Astrocyte (in vitro differentiated cells and primary cell): ENCODE measurements around the gene ABCA1. TPM values are rescaled to one million over a fixed set of nuclear protein-coding genes. Genes with fewer than 3 reads are reported as not detected.

ENCODE experiments used
- DNase-seq: peaks from one replicate; pipeline ENCODE4 v3.0.0-alpha.2; 2010; ENCODE audit warnings: low read depth
- FAIRE-seq: peaks from 2 replicates; lab custom pipeline; 2011; peaks lifted over from hg19 to GRCh38; lab: Jason Lieb, UNC
- H2AFZ ChIP-seq: 2 replicates; pipeline ENCODE4 v1.6.0; 2012; ENCODE audit warnings: low read depth, low read length, inconsistent platforms
- H3K27ac ChIP-seq: 2 replicates; pipeline ENCODE4 v1.5.1; 2011; ENCODE audit warnings: low read depth, low read length, inconsistent platforms
- H3K27me3 ChIP-seq: 2 replicates; pipeline ENCODE4 v1.6.0; 2011; ENCODE audit warnings: low read length, inconsistent platforms; ENCODE audit not compliant: insufficient read depth
- H3K36me3 ChIP-seq: 2 replicates; pipeline ENCODE4 v1.5.1; 2011; ENCODE audit warnings: low read length, inconsistent platforms; ENCODE audit not compliant: insufficient read depth
- H3K4me1 ChIP-seq: 2 replicates; pipeline ENCODE4 v1.5.1; 2011; ENCODE audit warnings: low read length, inconsistent platforms; ENCODE audit not compliant: insufficient read depth
- H3K4me2 ChIP-seq: 2 replicates; pipeline ENCODE4 v1.6.0; 2012; ENCODE audit warnings: low read length, inconsistent platforms
- H3K4me3 ChIP-seq: 2 replicates; pipeline ENCODE4 v1.5.1; 2011; ENCODE audit warnings: low read depth, mild to moderate bottlenecking, low read length, inconsistent platforms; ENCODE audit not compliant: insufficient read depth
- H3K79me2 ChIP-seq: 2 replicates; pipeline ENCODE4 v1.6.0; 2012; ENCODE audit warnings: mild to moderate bottlenecking, low read length, inconsistent platforms; ENCODE audit not compliant: insufficient read depth
- H3K9ac ChIP-seq: 2 replicates; pipeline ENCODE4 v1.6.0; 2012; ENCODE audit warnings: mild to moderate bottlenecking, low read length, inconsistent platforms
- H3K9me3 ChIP-seq: 2 replicates; pipeline ENCODE4 v1.5.1; 2012; ENCODE audit warnings: low read depth, mild to moderate bottlenecking, low read length, inconsistent platforms; ENCODE audit not compliant: insufficient read depth
- H4K20me1 ChIP-seq: 2 replicates; pipeline ENCODE4 v1.6.0; 2012; ENCODE audit warnings: low read length, inconsistent platforms; ENCODE audit not compliant: insufficient read depth
- H3K27ac Mint-ChIP-seq: one replicate; pipeline ENCODE4 v1.8.0; 2021; ENCODE audit warnings: mild to moderate bottlenecking, mixed read lengths; ENCODE audit not compliant: unreplicated experiment
- H3K27me3 Mint-ChIP-seq: one replicate; pipeline ENCODE4 v1.8.0; 2021; ENCODE audit warnings: low read depth, mixed read lengths; ENCODE audit not compliant: unreplicated experiment
- H3K36me3 Mint-ChIP-seq: one replicate; pipeline ENCODE4 v1.8.0; 2021; ENCODE audit warnings: low read depth, mixed read lengths; ENCODE audit not compliant: unreplicated experiment
- H3K4me1 Mint-ChIP-seq: one replicate; pipeline ENCODE4 v1.8.0; 2021; ENCODE audit warnings: low read depth, mixed read lengths; ENCODE audit not compliant: unreplicated experiment
- H3K4me3 Mint-ChIP-seq: one replicate; pipeline ENCODE4 v1.8.0; 2021; ENCODE audit warnings: mild to moderate bottlenecking, moderate library complexity, mixed read lengths; ENCODE audit not compliant: unreplicated experiment
- H3K9me3 Mint-ChIP-seq: one replicate; pipeline ENCODE4 v1.8.0; 2021; ENCODE audit warnings: mild to moderate bottlenecking, mixed read lengths; ENCODE audit not compliant: unreplicated experiment
- EZH2 ChIP-seq: IDR thresholded peaks from 2 replicates; pipeline ENCODE4 v1.6.1; 2012; ENCODE audit warnings: mild to moderate bottlenecking, low read length, inconsistent platforms; ENCODE audit not compliant: insufficient read depth
- total RNA-seq: library from RNA; stranded (reverse); gene quantifications from 2 replicates; pipeline ENCODE4 v1.2.1, GENCODE V29; 2021
- TF ChIP-seq, protein P1 (sequence below): IDR thresholded peaks from 2 replicates; pipeline ENCODE4 v1.5.1; 2011; ENCODE audit warnings: low read depth, mild to moderate bottlenecking, inconsistent platforms, low read length, moderate library complexity; ENCODE audit not compliant: insufficient read depth

ABCA1 gene
- total RNA-seq, 1 donor from 2014 or later, result 109 TPM

DNA sequence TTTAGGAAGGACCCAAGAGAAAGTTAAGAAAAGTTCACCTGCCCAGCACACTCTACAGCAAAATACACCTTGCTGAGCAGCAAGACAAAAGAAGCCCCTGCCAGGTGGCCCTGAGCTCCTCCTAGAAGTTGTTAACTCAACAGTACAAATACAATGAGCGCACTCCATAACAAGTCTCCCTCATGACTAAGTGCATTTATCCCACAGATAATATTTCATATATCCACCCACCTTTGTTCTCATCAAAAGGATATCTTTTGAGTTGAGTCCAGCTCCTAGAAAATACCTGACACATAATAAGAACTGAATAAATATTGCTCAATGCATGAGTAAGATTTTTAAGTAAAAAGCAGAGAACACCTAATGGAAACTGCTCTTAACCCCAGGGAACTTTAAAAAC, 73.3 kb downstream of the ABCA1 start:
- peaks cover 27% of the 10 kb centered on the region for H3K36me3 Mint-ChIP-seq
- H3K27ac Mint-ChIP-seq, result no peak overlapping the region
- no peak for FAIRE-seq
- Histone ChIP-seq H4K20me1 (peaks cover 49% of the 10 kb centered on the region), H3K4me3 (no peak overlapping the region), H3K27me3 (no peaks in the 10 kb centered on the region), H3K27ac (no peak overlapping the region), H2AFZ (no peak overlapping the region), H3K36me3 (peaks cover 22% of the 10 kb centered on the region), H3K9me3 (no peaks in the 10 kb centered on the region), H3K9ac (no peak overlapping the region), H3K4me1 (peaks cover 16% of the 10 kb centered on the region), H3K4me2 (no peak overlapping the region), H3K79me2 (peaks cover 3% of the 10 kb centered on the region)
- no peak for DNase-seq
- no peaks in the 10 kb centered on the region for H3K27me3 Mint-ChIP-seq
- peaks cover 36% of the 10 kb centered on the region for H3K4me1 Mint-ChIP-seq
- TF ChIP-seq, protein P1, sequence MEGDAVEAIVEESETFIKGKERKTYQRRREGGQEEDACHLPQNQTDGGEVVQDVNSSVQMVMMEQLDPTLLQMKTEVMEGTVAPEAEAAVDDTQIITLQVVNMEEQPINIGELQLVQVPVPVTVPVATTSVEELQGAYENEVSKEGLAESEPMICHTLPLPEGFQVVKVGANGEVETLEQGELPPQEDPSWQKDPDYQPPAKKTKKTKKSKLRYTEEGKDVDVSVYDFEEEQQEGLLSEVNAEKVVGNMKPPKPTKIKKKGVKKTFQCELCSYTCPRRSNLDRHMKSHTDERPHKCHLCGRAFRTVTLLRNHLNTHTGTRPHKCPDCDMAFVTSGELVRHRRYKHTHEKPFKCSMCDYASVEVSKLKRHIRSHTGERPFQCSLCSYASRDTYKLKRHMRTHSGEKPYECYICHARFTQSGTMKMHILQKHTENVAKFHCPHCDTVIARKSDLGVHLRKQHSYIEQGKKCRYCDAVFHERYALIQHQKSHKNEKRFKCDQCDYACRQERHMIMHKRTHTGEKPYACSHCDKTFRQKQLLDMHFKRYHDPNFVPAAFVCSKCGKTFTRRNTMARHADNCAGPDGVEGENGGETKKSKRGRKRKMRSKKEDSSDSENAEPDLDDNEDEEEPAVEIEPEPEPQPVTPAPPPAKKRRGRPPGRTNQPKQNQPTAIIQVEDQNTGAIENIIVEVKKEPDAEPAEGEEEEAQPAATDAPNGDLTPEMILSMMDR, result no peak
- no peak for TF ChIP-seq EZH2
- H3K4me3 Mint-ChIP-seq, result no peak overlapping the region
- no peaks in the 10 kb centered on the region for H3K9me3 Mint-ChIP-seq

DNA sequence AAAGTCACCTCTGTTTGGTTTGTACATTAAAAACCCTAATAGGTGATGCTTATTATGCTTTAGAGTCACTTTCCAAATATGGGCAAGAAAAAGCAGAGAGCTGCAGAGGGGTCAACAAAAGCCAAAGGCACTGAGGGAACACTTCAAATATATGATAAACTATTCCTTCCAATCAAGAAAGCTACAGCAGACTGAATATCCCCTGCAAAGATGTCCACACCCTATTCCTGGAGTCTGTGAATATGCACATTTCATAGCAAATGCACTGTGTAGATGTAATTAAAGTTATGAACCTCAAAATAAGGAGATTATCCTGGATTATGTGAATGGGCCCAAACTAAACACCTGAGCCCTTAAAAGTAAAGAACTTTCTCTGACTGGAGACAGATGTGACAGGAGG, 74.3 kb downstream of the ABCA1 start:
- Histone ChIP-seq H3K9ac (no peak overlapping the region), H4K20me1 (peaks cover 54% of the 10 kb centered on the region), H3K4me1 (peaks cover 16% of the 10 kb centered on the region), H3K79me2 (peaks cover 3% of the 10 kb centered on the region), H3K27me3 (no peaks in the 10 kb centered on the region), H3K4me3 (no peak overlapping the region), H3K4me2 (no peak overlapping the region), H2AFZ (no peak overlapping the region), H3K36me3 (peaks cover 22% of the 10 kb centered on the region), H3K27ac (no peak overlapping the region), H3K9me3 (no peaks in the 10 kb centered on the region)
- Mint-ChIP-seq H3K27ac (no peak overlapping the region), H3K4me3 (no peak overlapping the region), H3K27me3 (no peaks in the 10 kb centered on the region), H3K36me3 (peaks cover 31% of the 10 kb centered on the region), H3K4me1 (peaks cover 37% of the 10 kb centered on the region), H3K9me3 (no peaks in the 10 kb centered on the region)
- TF ChIP-seq, protein P1, result no peak
- TF ChIP-seq EZH2, result no peak
- FAIRE-seq, result no peak
- DNase-seq, result no peak

DNA sequence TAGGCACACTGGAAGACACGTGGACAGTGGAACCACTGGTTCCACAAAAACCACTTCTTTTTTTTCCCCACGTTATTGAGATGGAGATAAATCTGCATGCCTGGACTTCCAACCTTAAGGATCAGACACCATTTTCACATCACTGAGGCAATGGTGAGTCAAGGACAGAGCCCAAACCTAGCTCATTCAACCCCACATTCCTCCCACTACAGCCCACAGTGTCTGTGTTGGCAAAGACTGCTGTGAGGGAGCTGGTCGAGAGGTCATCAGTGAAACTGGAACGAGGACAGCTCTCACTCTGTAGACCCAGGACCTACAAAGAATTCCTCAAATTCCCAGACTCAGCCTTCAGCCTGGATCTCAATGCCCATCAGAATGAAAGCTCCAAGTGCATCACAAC, 74.8 kb downstream of the ABCA1 start:
- FAIRE-seq, result no peak

More for the DNA sequence above, 74.8 kb downstream of the ABCA1 start:
- Mint-ChIP-seq H3K27me3 (no peaks in the 10 kb centered on the region), H3K36me3 (peaks cover 27% of the 10 kb centered on the region), H3K4me3 (no peak overlapping the region), H3K27ac (no peak overlapping the region), H3K9me3 (no peaks in the 10 kb centered on the region), H3K4me1 (peaks cover 32% of the 10 kb centered on the region)
- H3K36me3 ChIP-seq, result peaks cover 22% of the 10 kb centered on the region
- H3K79me2 ChIP-seq, result peaks cover 3% of the 10 kb centered on the region
- H3K4me1 ChIP-seq, result peaks cover 13% of the 10 kb centered on the region
- no peak overlapping the region for H2AFZ ChIP-seq
- H3K9me3 ChIP-seq, result no peaks in the 10 kb centered on the region
- DNase-seq, result no peak
- H4K20me1 ChIP-seq, result peaks cover 58% of the 10 kb centered on the region
- no peak overlapping the region for H3K27ac ChIP-seq
- H3K4me2 ChIP-seq, result no peak overlapping the region
- no peak overlapping the region for H3K9ac ChIP-seq
- H3K27me3 ChIP-seq, result no peaks in the 10 kb centered on the region
- no peak overlapping the region for H3K4me3 ChIP-seq
- no peak for TF ChIP-seq EZH2
- TF ChIP-seq, protein P1, result no peak
